ENCODE results near the gene RIMKLA. TPM values are rescaled to one million over a fixed set of nuclear protein-coding genes. Genes with fewer than 3 reads are reported as not detected.

RIMKLA gene
- total and polyA plus RNA-seq, 2 of the 13 experiments (the other 11 are each of a cell fraction or from before 2014, with no cell fraction given), result 2.5 to 3.8 TPM

DNA sequence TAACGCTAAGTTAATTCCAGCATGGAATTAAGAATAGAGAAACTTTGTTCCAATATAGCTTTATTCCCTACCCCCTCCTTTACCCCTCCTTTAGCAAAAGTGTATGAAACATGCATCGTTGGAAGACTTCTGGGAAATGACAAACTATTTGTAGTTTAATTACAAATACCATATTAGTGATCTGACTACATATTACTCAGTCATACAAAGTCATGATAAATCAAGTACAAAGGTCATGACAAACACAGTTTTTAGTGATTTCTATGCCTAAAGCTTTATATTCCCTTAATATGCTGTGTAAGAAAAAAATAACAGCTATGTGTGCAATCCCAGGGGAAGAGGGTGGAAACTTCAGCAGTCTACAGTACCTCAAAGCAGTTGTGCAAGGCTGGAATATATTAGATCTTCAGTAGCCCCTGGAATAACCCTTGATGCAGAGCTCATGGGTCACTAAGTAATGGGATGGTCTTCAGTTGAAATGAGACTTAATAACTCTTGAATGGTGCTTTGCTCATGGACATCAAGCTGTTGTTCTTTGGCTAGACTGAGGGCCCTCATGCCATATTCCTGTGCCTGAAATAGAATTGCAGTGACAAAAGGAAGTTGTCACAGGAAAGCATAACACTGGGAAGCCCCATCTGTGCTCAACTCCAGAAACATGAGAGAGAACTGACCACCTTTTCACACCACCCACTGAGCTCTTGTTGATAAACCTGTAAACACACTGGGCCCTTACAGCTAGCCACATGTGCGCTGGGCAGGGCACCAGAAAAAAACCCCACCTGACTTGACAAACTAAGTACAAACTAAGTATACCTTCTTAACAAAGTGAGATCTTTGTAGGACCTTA lies 49.9 kb downstream of the RIMKLA start (continued):
- TF ChIP-seq, protein P1, sequence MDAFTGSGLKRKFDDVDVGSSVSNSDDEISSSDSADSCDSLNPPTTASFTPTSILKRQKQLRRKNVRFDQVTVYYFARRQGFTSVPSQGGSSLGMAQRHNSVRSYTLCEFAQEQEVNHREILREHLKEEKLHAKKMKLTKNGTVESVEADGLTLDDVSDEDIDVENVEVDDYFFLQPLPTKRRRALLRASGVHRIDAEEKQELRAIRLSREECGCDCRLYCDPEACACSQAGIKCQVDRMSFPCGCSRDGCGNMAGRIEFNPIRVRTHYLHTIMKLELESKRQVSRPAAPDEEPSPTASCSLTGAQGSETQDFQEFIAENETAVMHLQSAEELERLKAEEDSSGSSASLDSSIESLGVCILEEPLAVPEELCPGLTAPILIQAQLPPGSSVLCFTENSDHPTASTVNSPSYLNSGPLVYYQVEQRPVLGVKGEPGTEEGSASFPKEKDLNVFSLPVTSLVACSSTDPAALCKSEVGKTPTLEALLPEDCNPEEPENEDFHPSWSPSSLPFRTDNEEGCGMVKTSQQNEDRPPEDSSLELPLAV (CRISPR knock-in tag; conservative IDR thresholded peaks at IDR 0.05; ENCODE audit: low read depth), result no peak
- TF ChIP-seq, protein P2, sequence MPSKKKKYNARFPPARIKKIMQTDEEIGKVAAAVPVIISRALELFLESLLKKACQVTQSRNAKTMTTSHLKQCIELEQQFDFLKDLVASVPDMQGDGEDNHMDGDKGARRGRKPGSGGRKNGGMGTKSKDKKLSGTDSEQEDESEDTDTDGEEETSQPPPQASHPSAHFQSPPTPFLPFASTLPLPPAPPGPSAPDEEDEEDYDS (CRISPR knock-in tag; IDR thresholded peaks at IDR 0.05), result no peak
- no peak for TF ChIP-seq EHMT2 (IDR thresholded peaks at IDR 0.05; ENCODE audit: borderline replicate concordance, low read depth, low read length)
- TF ChIP-seq, protein P3, sequence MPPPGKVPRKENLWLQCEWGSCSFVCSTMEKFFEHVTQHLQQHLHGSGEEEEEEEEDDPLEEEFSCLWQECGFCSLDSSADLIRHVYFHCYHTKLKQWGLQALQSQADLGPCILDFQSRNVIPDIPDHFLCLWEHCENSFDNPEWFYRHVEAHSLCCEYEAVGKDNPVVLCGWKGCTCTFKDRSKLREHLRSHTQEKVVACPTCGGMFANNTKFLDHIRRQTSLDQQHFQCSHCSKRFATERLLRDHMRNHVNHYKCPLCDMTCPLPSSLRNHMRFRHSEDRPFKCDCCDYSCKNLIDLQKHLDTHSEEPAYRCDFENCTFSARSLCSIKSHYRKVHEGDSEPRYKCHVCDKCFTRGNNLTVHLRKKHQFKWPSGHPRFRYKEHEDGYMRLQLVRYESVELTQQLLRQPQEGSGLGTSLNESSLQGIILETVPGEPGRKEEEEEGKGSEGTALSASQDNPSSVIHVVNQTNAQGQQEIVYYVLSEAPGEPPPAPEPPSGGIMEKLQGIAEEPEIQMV (CRISPR knock-in tag; IDR thresholded peaks at IDR 0.05; ENCODE audit: low read depth), result no peak

DNA sequence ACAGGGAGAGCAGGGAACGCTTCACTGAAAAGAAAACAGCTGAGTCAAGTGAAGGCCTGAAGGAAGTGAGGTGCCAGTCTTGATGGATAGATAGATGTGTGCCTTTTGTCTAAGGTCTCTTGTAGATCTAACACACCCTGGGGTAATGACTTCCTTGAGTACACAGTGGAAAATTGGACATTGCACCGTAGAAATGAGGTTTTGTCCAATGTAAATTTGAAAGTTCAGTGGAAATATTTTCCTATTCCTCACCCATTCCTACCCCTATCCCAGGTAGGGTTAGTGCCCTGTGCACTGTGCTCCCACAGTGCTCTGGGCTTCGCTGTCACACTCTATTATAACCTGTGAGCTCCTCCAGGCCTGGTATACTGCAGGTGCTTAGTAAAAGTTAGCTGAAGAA lies 50.9 kb downstream of the RIMKLA start:
- CTCF ChIA-PET (ENCODE audit: low intra/inter-chr PET ratio, low total read pairs), result no interaction called here
- peak; percentile 35 for DNase-seq (ENCODE audit: low spot score)
- intact Hi-C loops (cut with micrococcal nuclease; ENCODE audit: unreplicated experiment), result no loop called here
- TF ChIP-seq, protein P4, sequence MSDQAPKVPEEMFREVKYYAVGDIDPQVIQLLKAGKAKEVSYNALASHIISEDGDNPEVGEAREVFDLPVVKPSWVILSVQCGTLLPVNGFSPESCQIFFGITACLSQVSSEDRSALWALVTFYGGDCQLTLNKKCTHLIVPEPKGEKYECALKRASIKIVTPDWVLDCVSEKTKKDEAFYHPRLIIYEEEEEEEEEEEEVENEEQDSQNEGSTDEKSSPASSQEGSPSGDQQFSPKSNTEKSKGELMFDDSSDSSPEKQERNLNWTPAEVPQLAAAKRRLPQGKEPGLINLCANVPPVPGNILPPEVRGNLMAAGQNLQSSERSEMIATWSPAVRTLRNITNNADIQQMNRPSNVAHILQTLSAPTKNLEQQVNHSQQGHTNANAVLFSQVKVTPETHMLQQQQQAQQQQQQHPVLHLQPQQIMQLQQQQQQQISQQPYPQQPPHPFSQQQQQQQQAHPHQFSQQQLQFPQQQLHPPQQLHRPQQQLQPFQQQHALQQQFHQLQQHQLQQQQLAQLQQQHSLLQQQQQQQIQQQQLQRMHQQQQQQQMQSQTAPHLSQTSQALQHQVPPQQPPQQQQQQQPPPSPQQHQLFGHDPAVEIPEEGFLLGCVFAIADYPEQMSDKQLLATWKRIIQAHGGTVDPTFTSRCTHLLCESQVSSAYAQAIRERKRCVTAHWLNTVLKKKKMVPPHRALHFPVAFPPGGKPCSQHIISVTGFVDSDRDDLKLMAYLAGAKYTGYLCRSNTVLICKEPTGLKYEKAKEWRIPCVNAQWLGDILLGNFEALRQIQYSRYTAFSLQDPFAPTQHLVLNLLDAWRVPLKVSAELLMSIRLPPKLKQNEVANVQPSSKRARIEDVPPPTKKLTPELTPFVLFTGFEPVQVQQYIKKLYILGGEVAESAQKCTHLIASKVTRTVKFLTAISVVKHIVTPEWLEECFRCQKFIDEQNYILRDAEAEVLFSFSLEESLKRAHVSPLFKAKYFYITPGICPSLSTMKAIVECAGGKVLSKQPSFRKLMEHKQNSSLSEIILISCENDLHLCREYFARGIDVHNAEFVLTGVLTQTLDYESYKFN (CRISPR knock-in tag; conservative IDR thresholded peaks at IDR 0.05), result peak; percentile 70
- no peak for TF ChIP-seq SOX13 (IDR thresholded peaks at IDR 0.05)
- TF ChIP-seq SOX13 (CRISPR knock-in tag; conservative IDR thresholded peaks at IDR 0.05 in 1 of 2, IDR thresholded peaks at IDR 0.05 in 1 of 2), result peak in 1 of 2 experiments; percentile 25; a peak in 1 of 4 replicates
- TF ChIP-seq, protein P5, sequence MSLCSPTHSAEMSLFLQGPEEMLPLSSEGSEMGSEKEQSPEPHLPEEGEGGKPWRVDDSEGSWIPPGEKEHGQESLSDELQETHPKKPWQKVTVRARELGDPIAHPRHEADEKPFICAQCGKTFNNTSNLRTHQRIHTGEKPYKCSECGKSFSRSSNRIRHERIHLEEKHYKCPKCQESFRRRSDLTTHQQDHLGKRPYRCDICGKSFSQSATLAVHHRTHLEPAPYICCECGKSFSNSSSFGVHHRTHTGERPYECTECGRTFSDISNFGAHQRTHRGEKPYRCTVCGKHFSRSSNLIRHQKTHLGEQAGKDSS (CRISPR knock-in tag; IDR thresholded peaks at IDR 0.05; ENCODE audit: borderline replicate concordance, low read depth), result no peak
- TF ChIP-seq ZSCAN22 (CRISPR knock-in tag; IDR thresholded peaks at IDR 0.05), result no peak
- TF ChIP-seq, protein P6, sequence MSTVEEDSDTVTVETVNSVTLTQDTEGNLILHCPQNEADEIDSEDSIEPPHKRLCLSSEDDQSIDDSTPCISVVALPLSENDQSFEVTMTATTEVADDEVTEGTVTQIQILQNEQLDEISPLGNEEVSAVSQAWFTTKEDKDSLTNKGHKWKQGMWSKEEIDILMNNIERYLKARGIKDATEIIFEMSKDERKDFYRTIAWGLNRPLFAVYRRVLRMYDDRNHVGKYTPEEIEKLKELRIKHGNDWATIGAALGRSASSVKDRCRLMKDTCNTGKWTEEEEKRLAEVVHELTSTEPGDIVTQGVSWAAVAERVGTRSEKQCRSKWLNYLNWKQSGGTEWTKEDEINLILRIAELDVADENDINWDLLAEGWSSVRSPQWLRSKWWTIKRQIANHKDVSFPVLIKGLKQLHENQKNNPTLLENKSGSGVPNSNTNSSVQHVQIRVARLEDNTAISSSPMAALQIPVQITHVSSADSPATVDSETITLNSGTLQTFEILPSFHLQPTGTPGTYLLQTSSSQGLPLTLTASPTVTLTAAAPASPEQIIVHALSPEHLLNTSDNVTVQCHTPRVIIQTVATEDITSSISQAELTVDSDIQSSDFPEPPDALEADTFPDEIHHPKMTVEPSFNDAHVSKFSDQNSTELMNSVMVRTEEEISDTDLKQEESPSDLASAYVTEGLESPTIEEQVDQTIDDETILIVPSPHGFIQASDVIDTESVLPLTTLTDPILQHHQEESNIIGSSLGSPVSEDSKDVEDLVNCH (CRISPR knock-in tag; IDR thresholded peaks at IDR 0.05), result no peak

More for the DNA sequence above, 50.9 kb downstream of the RIMKLA start:
- no TSS peak for BruUV-seq (replicated peaks)
- no peaks in the 10 kb centered on the region for H3K9me3 ChIP-seq (ENCODE audit: low read length)
- H3K9ac ChIP-seq (ENCODE audit: insufficient read depth, low read depth, low read length), result no peak overlapping the region
- 0 out of 6 replicates have a peak overlapping the region, but pooled peaks of 1 of the 3 experiments have one; percentile 5 for H3K4me3 ChIP-seq (replicated peaks in 1 of 3; ENCODE audit: insufficient read depth in 1 of 3, low read depth in 2 of 3, low read length in 3 of 3)
- no peaks in the 10 kb centered on the region for H3K36me3 ChIP-seq (replicated peaks in 1 of 2; ENCODE audit: control insufficient read depth in 1 of 2, insufficient read depth in 2 of 2, low read length in 2 of 2)
- FAIRE-seq (peak; percentile 55), ATAC-seq (peak; percentile 82)
- in situ Hi-C loops (cut with HindIII; ENCODE audit: extremely low pct_ligation_motif_present, low pct_unique_long_range_greater_than_20kb), result no loop called here
- POLR2A ChIA-PET, result no interaction called here
- H3K4me1 ChIP-seq (ENCODE audit: insufficient read depth, low read length), result peaks cover 42% of the 10 kb centered on the region
- H3K79me2 ChIP-seq (ENCODE audit: insufficient read depth, low read length), result no peaks in the 10 kb centered on the region
- peak overlapping the region; percentile 46 for H3K4me2 ChIP-seq (ENCODE audit: low read depth, low read length)
- H3K27me3 ChIP-seq (ENCODE audit: control insufficient read depth in 1 of 2, insufficient read depth in 2 of 2, low read length in 2 of 2), result no peaks in the 10 kb centered on the region
- H3K27ac ChIP-seq (ENCODE audit: extremely low read length, insufficient read depth, low read length), result no peak overlapping the region
- no peaks in the 10 kb centered on the region for H4K20me1 ChIP-seq (ENCODE audit: insufficient read depth, low read length)
- WGBS (ENCODE audit: low lambda C conversion rate), result 12% methylated on average over 3 of the region's 3 CpGs
- H2AFZ ChIP-seq (ENCODE audit: low read length), result no peak overlapping the region

Measured in HepG2 (cell line).